ENCODE data around the gene ABCB9. TPM values are rescaled to one million over a fixed set of nuclear protein-coding genes. Genes with fewer than 3 reads are reported as not detected.

ABCB9 gene
- total RNA-seq, 2 experiments from 2014 or later: 4.3 to 4.9 TPM

DNA sequence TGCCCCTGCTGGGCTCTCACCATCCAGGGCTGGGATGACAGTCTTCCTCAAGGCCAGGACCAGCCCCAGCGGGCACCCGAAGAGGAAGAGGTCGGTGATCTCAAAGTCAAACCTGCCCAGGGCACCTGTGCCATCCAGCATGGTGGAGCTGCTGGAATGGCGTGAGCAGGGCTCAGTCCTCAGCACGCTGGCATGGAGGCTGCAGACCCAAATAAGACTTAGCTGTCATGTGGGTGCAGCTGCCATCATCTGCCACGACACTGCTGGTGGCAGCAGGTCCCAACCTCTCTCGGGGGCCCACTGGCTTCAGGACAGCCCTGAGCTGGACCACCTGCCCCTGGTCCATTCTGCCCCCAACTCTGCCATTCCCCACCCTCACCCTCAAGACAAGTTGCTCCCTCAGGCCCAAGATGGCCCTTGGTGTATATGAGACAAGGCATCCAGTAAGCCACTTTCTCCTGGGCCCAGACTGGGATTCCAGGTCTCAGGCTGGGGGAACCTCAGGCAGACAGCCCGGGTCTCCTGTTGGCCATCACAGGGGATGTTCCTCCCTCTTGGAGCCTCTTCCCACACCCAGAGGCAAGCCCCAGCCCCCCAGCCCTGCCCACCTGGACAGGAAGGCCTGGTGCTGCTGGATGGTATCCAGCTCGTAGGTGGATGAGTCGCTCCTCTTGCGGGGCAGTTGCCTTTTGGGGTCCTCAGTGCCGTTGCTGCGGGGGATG lies 28.7 kb upstream of the ABCB9 start:
- Mint-ChIP-seq H3K36me3 (ENCODE audit: low read depth) (no peaks in the 10 kb centered on the region), H3K4me3 (no peak overlapping the region), H3K27me3 (no peaks in the 10 kb centered on the region), H3K9me3 (no peaks in the 10 kb centered on the region), H3K27ac (no peak overlapping the region), H3K4me1 (ENCODE audit: low read depth) (peaks cover 8% of the 10 kb centered on the region)
- intact Hi-C loops (cut with micrococcal nuclease): no loop called here
- POLR2A ChIA-PET: interaction anchor here (1.0 to 1.2 kb wide), 3 partner anchors 21 to 243 kb away, joined by 3 to 4 read pairs (median 3); no protein-coding TSS in a partner anchor
- TF ChIP-seq, protein P1, sequence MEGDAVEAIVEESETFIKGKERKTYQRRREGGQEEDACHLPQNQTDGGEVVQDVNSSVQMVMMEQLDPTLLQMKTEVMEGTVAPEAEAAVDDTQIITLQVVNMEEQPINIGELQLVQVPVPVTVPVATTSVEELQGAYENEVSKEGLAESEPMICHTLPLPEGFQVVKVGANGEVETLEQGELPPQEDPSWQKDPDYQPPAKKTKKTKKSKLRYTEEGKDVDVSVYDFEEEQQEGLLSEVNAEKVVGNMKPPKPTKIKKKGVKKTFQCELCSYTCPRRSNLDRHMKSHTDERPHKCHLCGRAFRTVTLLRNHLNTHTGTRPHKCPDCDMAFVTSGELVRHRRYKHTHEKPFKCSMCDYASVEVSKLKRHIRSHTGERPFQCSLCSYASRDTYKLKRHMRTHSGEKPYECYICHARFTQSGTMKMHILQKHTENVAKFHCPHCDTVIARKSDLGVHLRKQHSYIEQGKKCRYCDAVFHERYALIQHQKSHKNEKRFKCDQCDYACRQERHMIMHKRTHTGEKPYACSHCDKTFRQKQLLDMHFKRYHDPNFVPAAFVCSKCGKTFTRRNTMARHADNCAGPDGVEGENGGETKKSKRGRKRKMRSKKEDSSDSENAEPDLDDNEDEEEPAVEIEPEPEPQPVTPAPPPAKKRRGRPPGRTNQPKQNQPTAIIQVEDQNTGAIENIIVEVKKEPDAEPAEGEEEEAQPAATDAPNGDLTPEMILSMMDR (IDR thresholded peaks at IDR 0.05): no peak
- CTCF ChIA-PET: no interaction called here
- DNase-seq: no peak
- ATAC-seq: no peak

DNA sequence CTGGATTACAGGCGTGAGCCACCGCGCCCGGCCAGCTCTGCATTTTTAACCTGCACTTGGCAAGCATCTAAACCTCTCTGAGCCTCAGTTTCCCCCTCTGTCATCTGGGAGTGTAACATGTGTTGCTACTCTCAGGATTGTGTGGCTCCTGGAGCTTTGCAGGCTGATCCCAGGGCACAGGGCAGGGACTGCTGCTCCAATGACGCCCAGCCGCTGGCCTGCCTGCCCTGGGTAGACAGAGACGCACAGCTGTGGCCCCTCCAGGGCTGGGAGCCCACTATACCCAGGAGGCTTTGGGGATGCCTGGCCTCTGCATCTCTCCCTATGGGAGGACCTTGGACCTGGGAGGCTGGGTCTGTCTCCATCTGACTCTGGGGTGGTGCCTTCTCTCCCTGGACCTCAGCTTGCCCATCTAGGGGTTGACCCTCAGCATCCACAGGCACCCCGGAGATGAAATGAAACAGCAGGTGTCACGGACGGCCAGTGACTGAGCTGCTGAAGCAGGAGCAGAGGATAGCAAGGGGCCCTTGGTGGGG lies 27.9 kb upstream of the ABCB9 start:
- intact Hi-C loops (cut with micrococcal nuclease): no loop called here
- ChIA-PET CTCF (no interaction called here), POLR2A (interaction anchor here (1.0 to 1.2 kb wide), 3 partner anchors 20 to 244 kb away, joined by 3 to 4 read pairs (median 3); no protein-coding TSS in a partner anchor)
- Mint-ChIP-seq H3K36me3 (ENCODE audit: low read depth) (no peaks in the 10 kb centered on the region), H3K4me3 (no peak overlapping the region), H3K27ac (no peak overlapping the region), H3K4me1 (ENCODE audit: low read depth) (peaks cover 8% of the 10 kb centered on the region), H3K27me3 (no peaks in the 10 kb centered on the region), H3K9me3 (no peaks in the 10 kb centered on the region)
- ATAC-seq (no peak), DNase-seq (no peak)
- TF ChIP-seq, protein P1 (IDR thresholded peaks at IDR 0.05): no peak

DNA sequence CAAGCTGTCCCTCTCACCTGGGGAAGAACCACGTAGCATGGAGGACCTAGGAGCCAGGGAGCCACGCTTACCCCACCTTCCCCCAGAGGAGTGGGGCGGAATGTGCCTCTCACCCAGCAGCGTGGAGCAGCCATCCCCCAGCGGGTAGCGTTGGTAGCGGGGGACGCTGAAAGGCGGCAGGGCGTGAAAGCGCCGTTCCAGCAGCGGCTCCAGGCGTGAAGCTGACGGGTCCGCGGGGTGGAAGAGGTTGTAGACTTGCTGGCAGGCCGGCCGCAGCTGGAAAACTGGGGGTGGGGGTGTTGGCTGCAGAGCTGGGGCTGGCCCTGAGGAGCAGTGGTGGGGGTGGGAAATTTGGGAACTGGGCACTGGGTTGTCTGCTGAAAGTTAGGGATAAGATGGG lies 26.1 kb upstream of the ABCB9 start:
- Mint-ChIP-seq H3K36me3 (ENCODE audit: low read depth) (peaks cover 2% of the 10 kb centered on the region), H3K27ac (no peak overlapping the region), H3K4me3 (no peak overlapping the region), H3K27me3 (no peaks in the 10 kb centered on the region), H3K9me3 (no peaks in the 10 kb centered on the region), H3K4me1 (ENCODE audit: low read depth) (peaks cover 8% of the 10 kb centered on the region)
- ChIA-PET POLR2A (interaction anchor here (0.8 to 1.1 kb wide), 2 partner anchors 159 to 193 kb away, joined by 3 read pairs; partner anchors contain the start of gene PITPNM2), CTCF (no interaction called here)
- TF ChIP-seq, protein P1 (IDR thresholded peaks at IDR 0.05): no peak
- intact Hi-C loops (cut with micrococcal nuclease): no loop called here
- ATAC-seq (no peak), DNase-seq (no peak)

DNA sequence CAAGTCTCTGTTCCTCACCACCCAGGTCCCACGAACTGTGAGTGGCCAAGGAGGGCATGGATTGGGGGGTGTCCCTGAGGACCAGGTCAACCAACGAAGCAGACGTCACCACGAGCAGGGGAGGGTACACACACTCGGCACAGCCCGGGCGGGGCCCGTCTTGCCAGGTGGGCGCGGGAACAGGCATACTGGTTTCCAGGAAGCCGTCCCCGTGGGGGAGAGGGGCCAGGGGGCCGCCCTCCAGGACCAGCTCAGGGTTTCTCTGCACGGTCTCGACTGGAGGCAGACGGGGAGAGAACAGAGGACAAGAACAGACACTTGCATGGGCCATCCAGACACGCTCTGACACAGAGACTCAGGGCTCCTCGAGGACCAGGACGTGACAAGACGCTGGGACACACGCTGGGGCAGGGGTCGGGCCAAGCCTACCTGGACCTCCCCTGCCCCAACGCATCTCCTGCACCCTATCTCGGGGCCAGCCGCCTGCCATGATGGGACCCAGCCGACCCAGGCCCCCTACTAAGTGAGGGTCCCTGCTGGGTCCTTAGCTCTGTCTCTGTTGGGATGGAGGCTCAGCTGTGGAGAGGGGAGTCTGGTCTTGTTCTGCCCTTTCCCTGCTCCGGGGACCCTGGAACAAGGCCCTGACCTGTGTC lies 25.5 kb upstream of the ABCB9 start:
- no peak overlapping the region for H3K4me3 Mint-ChIP-seq
- H3K27ac Mint-ChIP-seq: no peak overlapping the region
- H3K27me3 Mint-ChIP-seq: no peaks in the 10 kb centered on the region
- ATAC-seq: no peak
- H3K4me1 Mint-ChIP-seq (ENCODE audit: low read depth): peaks cover 8% of the 10 kb centered on the region
- TF ChIP-seq, protein P1 (IDR thresholded peaks at IDR 0.05): no peak
- no peak for DNase-seq
- H3K9me3 Mint-ChIP-seq: no peaks in the 10 kb centered on the region
- ChIA-PET POLR2A (interaction anchor here (0.8 to 1.1 kb wide), 4 partner anchors 9 to 192 kb away, joined by 3 read pairs; partner anchors contain the start of gene PITPNM2), CTCF (interaction anchor here (1.7 kb wide), 1 partner anchor 131 kb away, joined by 5 read pairs; no protein-coding TSS in a partner anchor)
- intact Hi-C loops (cut with micrococcal nuclease): no loop called here
- peaks cover 2% of the 10 kb centered on the region for H3K36me3 Mint-ChIP-seq (ENCODE audit: low read depth)
